Measurements from ENCODE around the gene DCST1. TPM values are rescaled to one million over a fixed set of nuclear protein-coding genes. Genes with fewer than 3 reads are reported as not detected.

Gene DCST1
- total and polyA plus RNA-seq, 2 of the 13 experiments (the other 11 are each of a cell fraction or from before 2014, with no cell fraction given): 0.04 TPM; not detected in 1

- no peak for TF ChIP-seq ZNF562 (CRISPR knock-in tag; IDR thresholded peaks at IDR 0.05; ENCODE audit: borderline replicate concordance)
- TF ChIP-seq ZNF644 (CRISPR knock-in tag; IDR thresholded peaks at IDR 0.05; ENCODE audit: low read depth): 0 out of 2 replicates have a peak, but pooled peaks have one; percentile 12
- TF ChIP-seq, protein P1, sequence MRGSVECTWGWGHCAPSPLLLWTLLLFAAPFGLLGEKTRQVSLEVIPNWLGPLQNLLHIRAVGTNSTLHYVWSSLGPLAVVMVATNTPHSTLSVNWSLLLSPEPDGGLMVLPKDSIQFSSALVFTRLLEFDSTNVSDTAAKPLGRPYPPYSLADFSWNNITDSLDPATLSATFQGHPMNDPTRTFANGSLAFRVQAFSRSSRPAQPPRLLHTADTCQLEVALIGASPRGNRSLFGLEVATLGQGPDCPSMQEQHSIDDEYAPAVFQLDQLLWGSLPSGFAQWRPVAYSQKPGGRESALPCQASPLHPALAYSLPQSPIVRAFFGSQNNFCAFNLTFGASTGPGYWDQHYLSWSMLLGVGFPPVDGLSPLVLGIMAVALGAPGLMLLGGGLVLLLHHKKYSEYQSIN (CRISPR knock-in tag; IDR thresholded peaks at IDR 0.05; ENCODE audit: borderline replicate concordance): no peak
- TF ChIP-seq ZBTB44 (CRISPR knock-in tag; IDR thresholded peaks at IDR 0.05): no peak
- TF ChIP-seq MXD3 (CRISPR knock-in tag; IDR thresholded peaks at IDR 0.05): peak; percentile 87
- no peak for TF ChIP-seq ZNF629 (CRISPR knock-in tag; conservative IDR thresholded peaks at IDR 0.05)
- TF ChIP-seq ZNF280D (CRISPR knock-in tag; IDR thresholded peaks at IDR 0.05): no peak
- TF ChIP-seq PREB (CRISPR knock-in tag; IDR thresholded peaks at IDR 0.05): no peak
- peak; percentile 33 for TF ChIP-seq JUN (CRISPR knock-in tag; IDR thresholded peaks at IDR 0.05)
- TF ChIP-seq ZNF780A (CRISPR knock-in tag; IDR thresholded peaks at IDR 0.05): no peak
- TF ChIP-seq SETDB1 (CRISPR knock-in tag; IDR thresholded peaks at IDR 0.05; ENCODE audit: borderline replicate concordance): no peak
- peak; percentile 68; the same call in 1 of the 2 replicates for TF ChIP-seq MED13 (CRISPR knock-in tag; IDR thresholded peaks at IDR 0.05)
- TF ChIP-seq, protein P2, sequence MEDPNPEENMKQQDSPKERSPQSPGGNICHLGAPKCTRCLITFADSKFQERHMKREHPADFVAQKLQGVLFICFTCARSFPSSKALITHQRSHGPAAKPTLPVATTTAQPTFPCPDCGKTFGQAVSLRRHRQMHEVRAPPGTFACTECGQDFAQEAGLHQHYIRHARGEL (CRISPR knock-in tag; IDR thresholded peaks at IDR 0.05): no peak
- no peak; the same call in 1 of the 2 replicates for TF ChIP-seq SOX13 (IDR thresholded peaks at IDR 0.05)
- TF ChIP-seq SOX13 (CRISPR knock-in tag; conservative IDR thresholded peaks at IDR 0.05 in 1 of 2, IDR thresholded peaks at IDR 0.05 in 1 of 2): peak in 1 of 2 experiments; percentile 53; a peak in 2 of 4 replicates
- peak; percentile 69; the same call in 1 of the 2 replicates for TF ChIP-seq TAF1 (CRISPR knock-in tag; IDR thresholded peaks at IDR 0.05)
- TF ChIP-seq PAF1 (CRISPR knock-in tag; IDR thresholded peaks at IDR 0.05): peak; percentile 98
- peak; percentile 91 for TF ChIP-seq ZNF331 (CRISPR knock-in tag; IDR thresholded peaks at IDR 0.05)
- peak; percentile 45; the same call in 1 of the 2 replicates for TF ChIP-seq ZNF572 (CRISPR knock-in tag; IDR thresholded peaks at IDR 0.05)
- no peak for TF ChIP-seq RFX5 (IDR thresholded peaks at IDR 0.05; ENCODE audit: low read depth, low read length)
Observed at GRCh38 chr1:155017041-155017945, 16.3 kb upstream of the DCST1 start (continued).
